WI38 (cell line): ENCODE measurements around the gene SPACA6.
"Not testable (repeated sequence)": the region's sequence is repeated elsewhere in the genome, so short reads cannot be mapped to it uniquely, and the experiment has no call there.

Source experiments
- H3K4me3 ChIP-seq: 2 replicates; pipeline ENCODE4 v1.5.1; 2011; ENCODE audit warnings: low read depth, mild to moderate bottlenecking, control low read depth, low read length
- TF ChIP-seq, protein P1 (sequence below): IDR thresholded peaks from 2 replicates; pipeline ENCODE4 v1.5.1; 2012; ENCODE audit warnings: low read depth, mild to moderate bottlenecking, control low read depth, low read length

Gene SPACA6

DNA sequence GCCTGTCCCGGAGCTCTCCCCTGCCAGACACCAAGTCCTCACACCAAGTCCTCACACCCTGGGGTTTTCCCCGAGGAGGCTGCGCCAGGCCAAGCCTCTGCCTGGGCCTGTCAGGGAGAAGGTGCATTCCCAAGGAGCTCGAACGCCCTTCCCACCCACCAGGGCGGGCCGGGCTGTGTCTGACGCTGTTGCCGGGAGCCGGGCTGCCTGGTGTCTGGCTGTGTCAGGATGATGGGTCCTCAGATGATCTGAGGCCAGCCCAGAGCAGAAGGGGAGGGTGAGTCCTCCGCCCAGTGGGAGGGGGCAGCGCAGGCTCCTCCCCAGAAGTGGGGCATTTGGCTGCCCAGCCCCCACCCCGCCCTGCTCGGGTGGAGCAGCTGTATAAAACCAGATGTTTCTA lies 32.9 kb downstream of the SPACA6 start:
- no peak overlapping the region for H3K4me3 ChIP-seq
- TF ChIP-seq, protein P1, sequence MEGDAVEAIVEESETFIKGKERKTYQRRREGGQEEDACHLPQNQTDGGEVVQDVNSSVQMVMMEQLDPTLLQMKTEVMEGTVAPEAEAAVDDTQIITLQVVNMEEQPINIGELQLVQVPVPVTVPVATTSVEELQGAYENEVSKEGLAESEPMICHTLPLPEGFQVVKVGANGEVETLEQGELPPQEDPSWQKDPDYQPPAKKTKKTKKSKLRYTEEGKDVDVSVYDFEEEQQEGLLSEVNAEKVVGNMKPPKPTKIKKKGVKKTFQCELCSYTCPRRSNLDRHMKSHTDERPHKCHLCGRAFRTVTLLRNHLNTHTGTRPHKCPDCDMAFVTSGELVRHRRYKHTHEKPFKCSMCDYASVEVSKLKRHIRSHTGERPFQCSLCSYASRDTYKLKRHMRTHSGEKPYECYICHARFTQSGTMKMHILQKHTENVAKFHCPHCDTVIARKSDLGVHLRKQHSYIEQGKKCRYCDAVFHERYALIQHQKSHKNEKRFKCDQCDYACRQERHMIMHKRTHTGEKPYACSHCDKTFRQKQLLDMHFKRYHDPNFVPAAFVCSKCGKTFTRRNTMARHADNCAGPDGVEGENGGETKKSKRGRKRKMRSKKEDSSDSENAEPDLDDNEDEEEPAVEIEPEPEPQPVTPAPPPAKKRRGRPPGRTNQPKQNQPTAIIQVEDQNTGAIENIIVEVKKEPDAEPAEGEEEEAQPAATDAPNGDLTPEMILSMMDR: no peak

DNA sequence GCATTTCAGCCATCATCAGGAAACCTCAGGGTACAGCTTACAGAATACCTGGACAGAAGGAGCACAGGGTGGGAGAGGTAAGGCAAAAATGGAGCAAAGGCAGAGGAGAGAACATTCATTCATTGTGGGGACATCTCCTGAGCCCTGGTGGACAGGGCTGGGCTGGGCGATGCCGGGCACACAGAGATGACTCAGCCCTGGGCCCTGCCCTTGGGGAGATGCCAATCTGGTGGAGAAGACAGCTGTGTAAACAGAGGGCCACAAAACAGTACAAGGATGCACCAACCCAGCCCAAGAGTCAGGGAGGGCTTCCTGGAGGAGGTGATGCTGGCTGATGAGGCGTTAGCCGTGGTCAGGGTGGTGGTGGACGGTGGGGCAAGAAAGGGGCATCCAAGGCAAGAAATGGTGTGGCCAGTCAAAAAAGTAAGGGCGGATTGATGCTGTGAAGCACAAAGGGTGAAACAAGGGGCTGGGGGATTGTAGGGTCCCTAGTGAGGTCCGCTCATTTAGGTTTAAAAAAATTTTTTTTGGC lies 34.3 kb downstream of the SPACA6 start:
- TF ChIP-seq, protein P1: no peak

DNA sequence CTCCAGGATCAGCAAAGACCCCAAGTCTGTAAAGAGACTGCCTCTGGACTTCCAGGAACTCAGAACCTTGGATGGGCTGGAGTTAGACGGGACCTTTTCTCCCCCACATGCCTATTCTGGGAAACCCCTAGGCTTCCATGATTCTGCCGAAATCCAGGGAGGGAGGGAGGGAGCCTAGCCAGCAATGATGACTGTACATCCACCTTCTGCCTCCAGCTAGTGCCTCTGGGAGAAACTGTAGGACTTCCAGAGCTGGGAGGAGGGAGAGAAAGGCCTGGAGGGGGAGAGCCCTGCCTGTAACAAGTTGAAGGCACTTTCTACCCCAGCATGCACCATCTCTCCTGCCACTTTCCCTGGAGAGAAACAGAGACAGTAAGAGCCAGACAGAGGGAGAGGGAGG lies 36.7 kb downstream of the SPACA6 start:
- no peak overlapping the region for H3K4me3 ChIP-seq
- TF ChIP-seq, protein P1: no peak

More for the DNA sequence above, 34.3 kb downstream of the SPACA6 start:
- H3K4me3 ChIP-seq: no peak overlapping the region

DNA sequence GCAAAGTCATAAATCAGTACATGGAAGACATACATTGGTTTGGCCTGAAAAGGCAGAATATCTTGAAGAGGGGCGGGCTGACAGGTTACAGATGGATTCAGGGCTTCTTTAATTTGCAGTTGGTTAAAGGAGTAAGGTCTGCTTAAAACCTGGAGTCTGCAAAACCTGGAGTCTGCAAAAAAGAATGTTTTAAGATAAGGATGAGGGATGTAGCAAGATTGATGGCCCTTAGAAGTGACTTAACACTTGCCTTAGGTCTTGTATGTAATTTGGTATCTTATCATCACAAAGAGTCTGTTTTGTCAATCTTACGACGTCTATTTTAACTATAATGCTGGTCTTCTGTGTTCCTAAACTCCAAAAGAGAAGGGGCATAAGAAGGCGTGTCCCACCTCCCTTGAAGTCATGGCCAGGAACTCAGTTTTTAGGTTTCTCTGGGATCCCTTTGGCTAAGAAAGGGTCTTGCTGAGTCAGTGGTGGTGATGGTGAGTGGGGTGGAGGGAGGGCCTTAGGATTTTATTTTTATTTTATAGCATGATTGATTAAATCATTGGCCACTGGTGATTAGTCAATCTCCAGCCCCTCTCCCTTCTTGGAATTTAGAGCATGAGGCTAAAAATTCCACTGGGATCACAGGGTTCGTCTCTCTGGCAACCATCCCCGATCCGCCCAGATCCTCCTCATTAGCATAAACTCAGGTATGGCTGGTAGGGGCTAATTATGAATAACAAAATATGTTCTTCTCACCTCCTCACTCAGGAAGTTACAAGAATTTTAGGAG lies 40.8 kb downstream of the SPACA6 start:
- H3K4me3 ChIP-seq: no peak overlapping the region
- TF ChIP-seq, protein P1: no peak

DNA sequence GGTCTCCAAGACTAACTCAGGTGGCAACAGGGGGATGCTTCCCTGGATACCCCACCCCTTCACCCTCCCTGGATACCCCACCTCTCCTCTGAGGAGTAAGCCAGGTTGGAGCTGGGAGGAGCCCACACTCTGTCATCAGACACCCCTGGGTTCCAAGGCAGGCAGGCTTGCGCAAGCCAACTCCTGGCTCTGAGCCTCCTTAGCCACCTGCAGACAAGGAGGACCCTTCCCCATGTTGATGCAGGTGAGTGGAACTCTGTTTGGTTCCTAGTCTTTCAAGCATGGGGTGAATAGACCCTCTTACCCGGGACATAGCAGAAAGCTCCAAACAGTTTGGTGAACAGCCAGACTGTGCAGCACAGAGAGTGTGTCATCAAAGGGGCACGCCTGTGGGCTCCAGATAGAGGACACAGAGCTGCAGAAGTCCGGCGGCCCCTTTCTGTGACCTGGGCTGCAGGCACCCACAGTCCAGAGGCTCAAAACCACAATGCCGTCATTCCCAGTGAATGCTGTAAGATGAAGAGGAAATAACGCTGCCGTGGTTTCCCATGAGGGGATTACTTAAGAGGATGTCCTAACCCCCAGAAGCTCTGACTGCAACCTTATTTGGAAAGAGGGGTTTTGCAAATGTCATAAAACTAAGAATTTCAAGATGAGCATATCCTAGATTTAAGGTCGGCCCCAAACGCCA lies 42.8 kb downstream of the SPACA6 start:
- no peak overlapping the region for H3K4me3 ChIP-seq
- TF ChIP-seq, protein P1: no peak

DNA sequence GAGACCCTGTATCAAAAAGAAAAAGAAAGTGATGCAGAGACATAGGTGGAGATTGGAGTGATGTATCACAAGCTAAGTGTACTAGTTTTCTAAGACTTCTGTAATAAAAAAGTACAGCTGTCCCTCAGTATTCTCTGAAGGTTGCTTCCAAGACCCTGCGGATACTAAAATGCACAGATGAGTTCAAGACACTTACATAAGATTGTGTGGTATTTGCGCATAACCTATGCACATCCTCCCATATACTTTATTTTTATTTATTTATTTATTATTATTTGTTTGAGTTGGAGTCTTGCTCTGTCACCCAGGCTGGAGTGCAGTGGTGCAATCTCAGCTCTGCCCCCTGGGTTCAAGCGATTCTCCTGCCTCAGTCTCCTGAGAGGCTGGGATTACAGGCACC lies 44.3 kb downstream of the SPACA6 start:
- TF ChIP-seq, protein P1: no peak
- no peak overlapping the region for H3K4me3 ChIP-seq

DNA sequence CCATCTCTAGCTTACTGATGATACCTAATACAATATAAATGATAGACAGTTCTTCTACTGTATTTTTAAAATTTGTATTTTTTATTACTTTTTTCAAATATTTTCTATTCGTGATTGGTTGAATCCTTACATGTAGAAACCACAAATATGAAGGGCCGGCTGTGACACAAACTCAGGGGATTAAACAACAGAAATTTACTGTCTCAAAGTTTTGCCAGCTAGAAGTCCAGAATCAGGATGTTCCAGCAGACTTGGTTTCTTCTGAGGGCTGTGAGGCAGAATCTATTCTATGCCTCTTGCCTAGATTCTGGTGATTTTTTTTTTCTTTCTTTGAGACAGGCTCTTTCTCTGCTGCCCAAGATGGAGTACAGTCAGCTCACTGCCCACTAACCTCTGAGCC lies 44.8 kb downstream of the SPACA6 start:
- H3K4me3 ChIP-seq: no peak overlapping the region
- TF ChIP-seq, protein P1: no peak

DNA sequence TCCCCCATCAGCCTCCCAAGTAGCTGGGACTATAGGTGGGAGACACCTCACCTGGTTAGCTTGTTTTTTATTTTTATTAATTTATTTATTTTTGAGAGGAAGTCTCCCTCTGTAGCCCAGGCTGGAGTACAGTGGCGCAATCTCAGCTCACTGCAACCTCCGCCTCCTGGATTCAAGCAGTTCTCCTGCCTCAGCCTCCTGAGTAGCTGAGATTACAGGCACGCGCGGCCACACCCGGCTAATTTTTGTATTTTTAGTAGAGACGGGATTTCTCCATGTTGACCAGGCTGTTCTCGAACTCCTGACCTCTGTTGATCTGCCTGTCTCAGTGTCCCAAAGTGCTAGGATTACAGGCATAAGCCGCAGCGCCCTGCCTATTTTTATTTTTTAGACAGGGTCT lies 45.4 kb downstream of the SPACA6 start:
- not testable (repeated sequence) for H3K4me3 ChIP-seq
